ENCODE results near the gene DOK4.
"Not testable (repeated sequence)": the region's sequence is repeated elsewhere in the genome, so short reads cannot be mapped to it uniquely, and the experiment has no call there.

Gene DOK4

GRCh38 chr16:57500578-57501111, 14.4 kb upstream of the DOK4 start:
- DNase-seq, result no peak

GRCh38 chr16:57499941-57500340, 13.6 kb upstream of the DOK4 start:
- DNase-seq, result not testable (repeated sequence)

GRCh38 chr16:57498031-57498430, 11.7 kb upstream of the DOK4 start:
- DNase-seq, result no peak

- DNase-seq, result no peak
These were observed 10.8 kb upstream of the DOK4 start for GRCh38 chr16:57497121-57497520.

GRCh38 chr16:57493767-57494166, 7.5 kb upstream of the DOK4 start:
- DNase-seq, result no peak

- no peak for DNase-seq
These were observed 2.9 kb upstream of the DOK4 start for GRCh38 chr16:57489229-57489628.

GRCh38 chr16:57486858-57487834, 853 bp upstream of the DOK4 start:
- no peak for DNase-seq

GRCh38 chr16:57485091-57485915, 990 bp downstream of the DOK4 start:
- no peak for DNase-seq

GRCh38 chr16:57484515-57485005, 1.7 kb downstream of the DOK4 start:
- no peak for DNase-seq

- DNase-seq, result no peak
These were observed 2.4 kb downstream of the DOK4 start for GRCh38 chr16:57483725-57484514.

- no peak for DNase-seq
These were observed 3.3 kb downstream of the DOK4 start for GRCh38 chr16:57482845-57483545.

- no peak for DNase-seq
These were observed 4.9 kb downstream of the DOK4 start for GRCh38 chr16:57481421-57481820.

GRCh38 chr16:57480754-57481230, 5.5 kb downstream of the DOK4 start:
- no peak for DNase-seq

- DNase-seq, result no peak
These were observed 6.1 kb downstream of the DOK4 start for GRCh38 chr16:57479976-57480753.

GRCh38 chr16:57479205-57479975, 6.9 kb downstream of the DOK4 start:
- no peak for DNase-seq

GRCh38 chr16:57478396-57479204, 7.7 kb downstream of the DOK4 start:
- no peak for DNase-seq

GRCh38 chr16:57477531-57478202, 8.6 kb downstream of the DOK4 start:
- no peak for DNase-seq
